HG03575 (cell line): Measurements from ENCODE around the gene OSTF1.

ENCODE experiments used
- ATAC-seq: cut with Tn5 transposase; IDR thresholded peaks from one replicate; pipeline ENCODE4 v1.9.1; 2021; ENCODE audit not compliant: unreplicated experiment, insufficient number of reproducible peaks, low FRiP score; ENCODE audit errors: extremely low read depth

Gene OSTF1

DNA sequence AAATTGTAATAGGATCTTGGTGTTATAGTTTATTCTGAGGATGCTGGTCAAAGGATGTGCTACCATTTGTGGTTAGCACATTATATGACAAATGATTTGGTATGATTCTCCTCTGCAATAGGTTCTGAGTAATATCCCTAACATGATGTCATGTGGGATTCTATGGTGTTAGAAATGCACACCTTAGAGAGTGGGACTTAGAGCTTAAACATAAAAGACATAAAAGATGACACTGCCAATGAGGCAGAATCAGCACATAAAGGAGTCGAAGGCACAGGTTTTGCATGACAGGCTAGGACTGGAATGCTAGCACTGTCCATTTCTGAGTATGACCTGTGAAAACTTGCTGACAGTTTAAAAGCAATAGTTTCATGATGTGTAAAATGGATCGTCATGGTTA is 100.4 kb downstream of the OSTF1 start:
- no peak for ATAC-seq

DNA sequence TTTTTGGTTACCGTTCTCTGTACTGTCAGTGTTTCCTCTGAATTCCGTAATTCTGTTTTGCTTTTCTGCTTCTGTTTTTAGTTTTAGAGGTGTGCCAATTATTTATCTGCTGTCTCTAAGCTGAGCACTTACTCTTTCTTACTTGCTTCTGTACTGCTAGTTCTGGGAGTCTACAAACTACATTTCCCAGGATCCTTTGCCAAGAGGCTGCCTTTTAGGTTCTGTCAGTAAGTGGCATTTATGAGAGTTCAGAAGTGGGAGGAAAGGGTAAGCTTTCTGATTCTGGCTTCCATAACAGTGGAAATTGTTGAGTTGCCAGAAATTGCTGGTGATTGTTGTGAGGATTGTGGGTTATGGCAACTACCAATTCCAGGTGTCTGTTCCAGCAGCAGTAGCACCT is 102.4 kb downstream of the OSTF1 start:
- ATAC-seq, result no peak
